ENCODE data around the gene SIK3.

Gene SIK3

GRCh38 chr11:116901211-116901610 lies 197.0 kb downstream of the SIK3 start:
- H3K27ac ChIP-seq = no peak overlapping the region
- H3K9ac ChIP-seq (ENCODE audit: insufficient read length) = no peak overlapping the region
- H3K36me3 ChIP-seq (ENCODE audit: insufficient read depth, low read length) = peaks cover 17% of the 10 kb centered on the region
- no peaks in the 10 kb centered on the region for H3K9me3 ChIP-seq (ENCODE audit: low read depth, low read length)
- no peak overlapping the region for H3K4me3 ChIP-seq
- DNase-seq (ENCODE audit: low read depth, low spot score) = no peak
- no peak for TF ChIP-seq EZH2 (IDR thresholded peaks at IDR 0.05)
- TF ChIP-seq FOXP2 (optimal IDR thresholded peaks at IDR 0.05; ENCODE audit: control extremely low read depth, extremely low read length, insufficient read depth) = no peak
- TF ChIP-seq POLR2AphosphoS5 (IDR thresholded peaks at IDR 0.05; ENCODE audit: borderline replicate concordance, low read depth, low read length) = no peak

GRCh38 chr11:116896211-116896610 lies 202.0 kb downstream of the SIK3 start:
- Histone ChIP-seq H3K36me3 (ENCODE audit: insufficient read depth, low read length) (peaks cover 37% of the 10 kb centered on the region), H3K9me3 (ENCODE audit: low read depth, low read length) (no peaks in the 10 kb centered on the region), H3K9ac (ENCODE audit: insufficient read length) (no peak overlapping the region), H3K4me3 (no peak overlapping the region), H3K27ac (no peak overlapping the region)
- TF ChIP-seq EZH2 (IDR thresholded peaks at IDR 0.05) = no peak
- no peak for TF ChIP-seq FOXP2 (optimal IDR thresholded peaks at IDR 0.05; ENCODE audit: control extremely low read depth, extremely low read length, insufficient read depth)
- TF ChIP-seq POLR2AphosphoS5 (IDR thresholded peaks at IDR 0.05; ENCODE audit: borderline replicate concordance, low read depth, low read length) = no peak
- DNase-seq (ENCODE audit: low read depth, low spot score) = no peak

GRCh38 chr11:116895048-116895757 lies 203.0 kb downstream of the SIK3 start:
- Histone ChIP-seq H3K27ac (no peak overlapping the region), H3K9ac (ENCODE audit: insufficient read length) (no peak overlapping the region), H3K9me3 (ENCODE audit: low read depth, low read length) (no peaks in the 10 kb centered on the region), H3K4me3 (no peak overlapping the region), H3K36me3 (ENCODE audit: insufficient read depth, low read length) (peaks cover 37% of the 10 kb centered on the region)
- no peak for DNase-seq (ENCODE audit: low read depth, low spot score)
- TF ChIP-seq POLR2AphosphoS5 (IDR thresholded peaks at IDR 0.05; ENCODE audit: borderline replicate concordance, low read depth, low read length) (no peak), FOXP2 (optimal IDR thresholded peaks at IDR 0.05; ENCODE audit: control extremely low read depth, extremely low read length, insufficient read depth) (no peak), EZH2 (IDR thresholded peaks at IDR 0.05) (no peak)

- Histone ChIP-seq H3K4me3 (no peak overlapping the region), H3K36me3 (ENCODE audit: insufficient read depth, low read length) (peaks cover 30% of the 10 kb centered on the region), H3K9me3 (ENCODE audit: low read depth, low read length) (no peaks in the 10 kb centered on the region), H3K9ac (ENCODE audit: insufficient read length) (no peak overlapping the region), H3K27ac (no peak overlapping the region)
- no peak for DNase-seq (ENCODE audit: low read depth, low spot score)
- no peak for TF ChIP-seq POLR2AphosphoS5 (IDR thresholded peaks at IDR 0.05; ENCODE audit: borderline replicate concordance, low read depth, low read length)
- TF ChIP-seq EZH2 (IDR thresholded peaks at IDR 0.05) = no peak
These were observed 204.3 kb downstream of the SIK3 start for GRCh38 chr11:116893906-116894305.

GRCh38 chr11:116893437-116893836 lies 204.8 kb downstream of the SIK3 start:
- no peak overlapping the region for H3K4me3 ChIP-seq
- H3K27ac ChIP-seq = no peak overlapping the region
- H3K36me3 ChIP-seq (ENCODE audit: insufficient read depth, low read length) = peaks cover 30% of the 10 kb centered on the region
- DNase-seq (ENCODE audit: low read depth, low spot score) = no peak
- H3K9me3 ChIP-seq (ENCODE audit: low read depth, low read length) = no peaks in the 10 kb centered on the region
- TF ChIP-seq FOXP2 (optimal IDR thresholded peaks at IDR 0.05; ENCODE audit: control extremely low read depth, extremely low read length, insufficient read depth) = no peak
- no peak for TF ChIP-seq POLR2AphosphoS5 (IDR thresholded peaks at IDR 0.05; ENCODE audit: borderline replicate concordance, low read depth, low read length)
- TF ChIP-seq EZH2 (IDR thresholded peaks at IDR 0.05) = no peak
- no peak overlapping the region for H3K9ac ChIP-seq (ENCODE audit: insufficient read length)

GRCh38 chr11:116892374-116892773 lies 205.9 kb downstream of the SIK3 start:
- DNase-seq (ENCODE audit: low read depth, low spot score) = no peak
- H3K36me3 ChIP-seq (ENCODE audit: insufficient read depth, low read length) = peaks cover 30% of the 10 kb centered on the region
- H3K9ac ChIP-seq (ENCODE audit: insufficient read length) = no peak overlapping the region
- H3K27ac ChIP-seq = no peak overlapping the region
- H3K4me3 ChIP-seq = no peak overlapping the region
- TF ChIP-seq POLR2AphosphoS5 (IDR thresholded peaks at IDR 0.05; ENCODE audit: borderline replicate concordance, low read depth, low read length) (no peak), EZH2 (IDR thresholded peaks at IDR 0.05) (no peak), FOXP2 (optimal IDR thresholded peaks at IDR 0.05; ENCODE audit: control extremely low read depth, extremely low read length, insufficient read depth) (no peak)
- no peaks in the 10 kb centered on the region for H3K9me3 ChIP-seq (ENCODE audit: low read depth, low read length)

- H3K27ac ChIP-seq = no peak overlapping the region
- TF ChIP-seq POLR2AphosphoS5 (IDR thresholded peaks at IDR 0.05; ENCODE audit: borderline replicate concordance, low read depth, low read length) (no peak), FOXP2 (optimal IDR thresholded peaks at IDR 0.05; ENCODE audit: control extremely low read depth, extremely low read length, insufficient read depth) (no peak), EZH2 (IDR thresholded peaks at IDR 0.05) (no peak)
- peaks cover 26% of the 10 kb centered on the region for H3K36me3 ChIP-seq (ENCODE audit: insufficient read depth, low read length)
- H3K9ac ChIP-seq (ENCODE audit: insufficient read length) = no peak overlapping the region
- DNase-seq (ENCODE audit: low read depth, low spot score) = no peak
- H3K4me3 ChIP-seq = no peak overlapping the region
- H3K9me3 ChIP-seq (ENCODE audit: low read depth, low read length) = no peaks in the 10 kb centered on the region
These were observed 206.5 kb downstream of the SIK3 start for GRCh38 chr11:116891746-116892145.

GRCh38 chr11:116890607-116891006 lies 207.6 kb downstream of the SIK3 start:
- no peak for DNase-seq (ENCODE audit: low read depth, low spot score)
- Histone ChIP-seq H3K36me3 (ENCODE audit: insufficient read depth, low read length) (peaks cover 18% of the 10 kb centered on the region), H3K9ac (ENCODE audit: insufficient read length) (no peak overlapping the region), H3K4me3 (no peak overlapping the region), H3K9me3 (ENCODE audit: low read depth, low read length) (no peaks in the 10 kb centered on the region), H3K27ac (no peak overlapping the region)
- TF ChIP-seq POLR2AphosphoS5 (IDR thresholded peaks at IDR 0.05; ENCODE audit: borderline replicate concordance, low read depth, low read length) = no peak
- TF ChIP-seq EZH2 (IDR thresholded peaks at IDR 0.05) = no peak
- TF ChIP-seq FOXP2 (optimal IDR thresholded peaks at IDR 0.05; ENCODE audit: control extremely low read depth, extremely low read length, insufficient read depth) = no peak

GRCh38 chr11:116890193-116890592 lies 208.0 kb downstream of the SIK3 start:
- Histone ChIP-seq H3K36me3 (ENCODE audit: insufficient read depth, low read length) (peaks cover 18% of the 10 kb centered on the region; the same call in 1 of the 2 replicates), H3K4me3 (no peak overlapping the region), H3K27ac (no peak overlapping the region), H3K9ac (ENCODE audit: insufficient read length) (no peak overlapping the region), H3K9me3 (ENCODE audit: low read depth, low read length) (no peaks in the 10 kb centered on the region)
- TF ChIP-seq FOXP2 (optimal IDR thresholded peaks at IDR 0.05; ENCODE audit: control extremely low read depth, extremely low read length, insufficient read depth) (no peak), EZH2 (IDR thresholded peaks at IDR 0.05) (no peak), POLR2AphosphoS5 (IDR thresholded peaks at IDR 0.05; ENCODE audit: borderline replicate concordance, low read depth, low read length) (no peak)
- DNase-seq (ENCODE audit: low read depth, low spot score) = no peak

Measured in SK-N-MC (cell line).